Measurements from ENCODE around the gene PNCK.
"Not testable (repeated sequence)": the region's sequence is repeated elsewhere in the genome, so short reads cannot be mapped to it uniquely, and the experiment has no call there.

Gene PNCK

DNA sequence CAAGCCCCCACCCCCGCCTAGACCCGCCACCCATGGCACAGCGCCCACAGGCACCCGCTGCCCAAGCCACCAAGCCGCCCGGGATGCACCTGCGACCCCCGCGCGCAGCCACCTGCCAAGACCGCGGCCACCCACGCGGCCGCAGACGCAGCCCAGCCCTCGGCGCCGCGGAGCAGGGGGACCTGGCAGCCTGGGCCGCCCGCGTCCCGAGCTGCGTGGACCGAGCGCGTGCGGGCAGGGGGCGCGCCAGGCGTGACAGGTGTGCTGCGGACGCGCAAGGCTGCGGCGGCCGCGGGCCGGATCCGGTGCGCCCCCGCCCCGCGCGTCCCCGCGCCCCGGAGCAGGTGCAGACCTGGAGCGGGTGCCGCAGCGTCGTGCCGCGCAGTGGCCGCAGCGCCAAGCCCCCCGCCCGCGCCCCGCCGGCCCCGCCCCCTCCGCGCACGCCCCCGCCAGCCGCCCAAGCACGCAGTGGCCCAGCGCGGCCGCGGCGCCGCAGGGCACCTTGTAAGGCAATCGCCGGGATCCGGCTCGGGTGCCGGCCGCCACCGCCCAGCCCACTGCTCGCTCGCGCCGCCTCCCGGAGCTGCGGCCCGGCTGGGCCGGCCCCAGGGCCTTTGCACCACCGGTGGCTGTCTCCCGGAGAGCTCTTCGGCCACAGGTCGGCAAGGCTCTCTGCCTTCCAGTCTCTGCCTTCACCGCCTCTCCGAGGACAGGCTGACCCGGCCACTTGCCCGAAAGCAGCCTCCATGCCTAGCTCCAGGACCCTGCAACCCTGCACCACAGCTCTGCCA lies at the start of gene PNCK:
PNCK (minus strand) TSS at position 386 of the 791 bp plus-strand sequence. CDS start 737 bp downstream, outside the sequence.
- DNase-seq = no peak
- in situ Hi-C loops (cut with MboI; ENCODE audit: low pct_unique_long_range_greater_than_20kb, low sequenced_read_pairs) = loop anchor here (25.0 kb wide), 2 partner anchors 111 to 711 kb away; no protein-coding TSS in a partner anchor

DNA sequence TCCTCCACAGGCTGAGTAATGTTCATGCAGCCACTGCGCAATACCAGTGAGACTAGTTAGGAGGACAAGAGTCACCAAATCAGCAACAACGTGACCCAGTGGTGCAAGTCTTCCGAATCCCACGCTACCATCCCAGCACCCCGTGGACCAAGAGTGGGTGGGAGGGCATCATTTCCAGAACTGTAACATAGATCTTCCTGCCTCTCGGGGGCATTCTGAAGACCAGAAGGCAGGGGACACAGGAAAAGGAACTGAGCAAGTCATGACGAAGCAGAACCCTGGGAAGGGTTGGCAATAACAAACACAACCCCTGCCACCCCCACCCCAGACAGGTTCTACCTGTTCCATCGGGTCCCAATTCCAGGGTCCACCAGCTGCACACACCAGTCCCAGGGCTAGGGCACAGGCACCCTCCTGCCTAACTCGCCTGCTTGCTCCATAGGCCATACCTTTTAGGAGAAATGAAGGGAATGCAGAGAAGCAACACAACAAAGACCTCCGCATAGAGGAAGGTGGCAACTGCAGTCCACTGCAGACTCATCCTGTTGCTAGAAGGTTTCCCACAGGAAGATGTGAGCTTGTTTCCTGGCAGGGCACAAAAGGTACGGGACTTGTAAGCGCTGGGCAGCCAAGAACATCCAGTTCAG lies 49.2 kb upstream of the PNCK start:
- in situ Hi-C loops (cut with MboI; ENCODE audit: low pct_unique_long_range_greater_than_20kb, low sequenced_read_pairs) = no loop called here
- DNase-seq = peak; percentile 42

DNA sequence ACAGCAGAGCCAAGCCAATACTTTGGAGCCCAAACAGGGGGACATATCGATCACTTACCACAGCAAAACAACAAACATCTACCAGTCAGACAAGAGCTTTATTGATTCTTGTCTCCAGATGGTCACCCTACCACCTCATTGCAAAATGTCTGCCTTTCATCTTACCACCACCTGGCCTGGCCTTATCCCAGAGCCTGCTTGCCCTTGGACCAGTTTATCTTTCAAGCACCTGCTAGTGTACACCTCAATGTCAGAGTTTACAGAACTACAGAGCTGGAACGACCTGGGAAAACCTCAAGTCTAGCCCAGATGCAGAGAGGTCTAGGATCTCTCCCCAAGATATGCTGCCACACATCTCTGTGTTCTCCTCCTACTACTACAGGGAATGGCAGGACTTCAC lies 46.1 kb upstream of the PNCK start:
- no peak for DNase-seq
- in situ Hi-C loops (cut with MboI; ENCODE audit: low pct_unique_long_range_greater_than_20kb, low sequenced_read_pairs) = no loop called here

DNA sequence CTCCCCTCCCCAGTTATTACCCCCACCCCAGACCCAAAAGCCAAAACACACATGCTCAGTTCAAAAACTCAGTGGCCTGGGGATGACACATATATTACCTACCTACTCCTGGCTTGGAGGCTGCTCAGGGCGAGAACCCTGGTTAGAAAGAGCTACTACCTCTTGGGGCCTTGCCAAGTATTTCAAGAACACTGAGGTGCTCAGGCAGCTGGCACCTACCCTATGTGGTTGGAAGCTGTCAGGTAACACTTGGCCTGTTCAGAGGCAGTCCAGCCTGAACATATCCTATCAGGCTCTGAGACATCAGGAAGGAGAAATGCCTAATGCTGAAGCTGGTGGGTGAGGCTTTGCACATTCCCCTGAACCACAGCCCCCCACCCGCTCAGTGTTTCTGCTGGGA lies 45.6 kb upstream of the PNCK start:
- in situ Hi-C loops (cut with MboI; ENCODE audit: low pct_unique_long_range_greater_than_20kb, low sequenced_read_pairs) = no loop called here
- no peak for DNase-seq

DNA sequence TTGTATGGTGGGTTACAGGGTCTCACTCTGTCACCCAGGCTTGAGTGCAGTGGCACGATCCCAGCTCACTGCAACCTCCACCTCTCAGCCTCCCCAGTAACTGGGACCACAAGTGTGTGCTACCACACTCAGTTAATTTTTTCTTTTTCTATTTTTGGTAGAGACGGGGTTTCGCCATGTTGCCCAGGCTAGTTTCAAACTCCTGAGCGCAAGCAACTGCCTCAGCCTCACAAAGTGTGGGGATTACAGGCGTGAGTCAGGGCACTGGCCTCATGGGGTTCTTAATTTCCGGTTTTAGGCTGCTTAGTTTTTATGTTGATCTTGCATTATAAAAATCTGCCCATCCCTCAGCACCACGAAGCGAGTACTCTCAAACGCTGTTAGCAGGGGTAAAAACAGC lies 43.8 kb upstream of the PNCK start:
- DNase-seq = no peak
- in situ Hi-C loops (cut with MboI; ENCODE audit: low pct_unique_long_range_greater_than_20kb, low sequenced_read_pairs) = no loop called here

DNA sequence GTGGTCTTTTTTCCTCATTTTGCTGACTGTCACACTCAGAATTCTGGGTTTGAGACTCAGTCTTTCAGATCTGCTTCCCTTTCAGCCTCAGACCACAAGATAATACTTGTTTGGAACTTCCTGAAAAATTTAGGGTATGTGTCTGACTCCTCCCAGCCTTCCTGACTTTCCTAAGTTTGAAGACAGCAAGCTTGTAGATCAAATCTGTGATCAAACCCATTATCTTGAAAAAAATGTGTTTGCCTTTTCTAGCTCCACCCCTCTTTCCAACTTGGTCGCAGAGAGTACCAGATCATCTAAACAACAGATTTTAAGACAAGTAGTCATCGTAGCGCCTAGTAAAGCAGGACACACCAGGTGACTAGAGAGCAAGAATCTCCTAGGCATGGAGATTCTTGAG lies 40.6 kb upstream of the PNCK start:
- DNase-seq = peak; percentile 28
- in situ Hi-C loops (cut with MboI; ENCODE audit: low pct_unique_long_range_greater_than_20kb, low sequenced_read_pairs) = no loop called here

DNA sequence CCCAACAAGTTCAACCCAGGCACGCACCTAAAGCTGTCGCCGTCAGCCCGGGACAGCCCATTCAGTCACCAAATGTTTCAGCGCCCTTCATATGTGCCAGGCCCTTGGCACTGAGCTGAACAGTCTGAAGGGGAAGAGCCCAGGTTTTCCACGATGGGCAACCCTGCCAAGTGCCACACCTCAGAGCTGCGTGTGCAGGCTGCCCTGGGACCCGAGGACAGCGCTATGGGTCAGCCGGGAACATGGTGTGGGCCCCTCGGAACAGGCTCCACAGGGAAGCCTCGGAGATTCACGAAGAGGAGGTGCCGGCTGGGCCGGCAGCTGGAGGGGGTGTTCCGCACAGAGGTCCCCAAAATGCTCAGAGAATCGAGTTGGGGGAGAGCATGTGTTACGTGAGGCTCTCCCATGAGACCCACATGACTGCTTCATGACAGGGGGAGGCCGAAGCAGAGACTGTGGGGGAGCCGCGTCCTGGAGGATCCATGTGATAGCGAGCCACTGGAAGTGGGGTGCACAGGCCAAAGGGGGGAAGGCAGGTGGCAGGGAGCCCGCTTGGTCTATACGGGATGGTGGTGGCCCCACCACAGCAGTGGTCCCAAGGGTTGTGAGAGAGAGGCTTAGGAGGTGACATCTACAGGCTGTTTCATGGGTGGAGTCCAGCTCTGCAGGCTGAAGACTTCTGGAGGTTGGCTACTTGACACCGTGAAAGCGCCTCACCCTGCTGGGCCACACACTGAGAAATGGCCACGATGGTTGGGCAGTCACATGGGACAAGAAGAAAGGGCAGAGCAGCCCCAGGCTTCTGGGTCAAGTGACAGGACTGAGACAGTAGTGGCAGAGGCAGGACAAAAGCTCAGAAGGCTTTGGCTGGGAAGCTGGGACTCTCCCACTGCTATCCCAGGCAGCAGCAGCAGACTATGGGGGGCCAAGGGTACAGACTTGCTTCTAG lies 36.4 kb upstream of the PNCK start:
- DNase-seq = no peak
- in situ Hi-C loops (cut with MboI; ENCODE audit: low pct_unique_long_range_greater_than_20kb, low sequenced_read_pairs) = no loop called here

DNA sequence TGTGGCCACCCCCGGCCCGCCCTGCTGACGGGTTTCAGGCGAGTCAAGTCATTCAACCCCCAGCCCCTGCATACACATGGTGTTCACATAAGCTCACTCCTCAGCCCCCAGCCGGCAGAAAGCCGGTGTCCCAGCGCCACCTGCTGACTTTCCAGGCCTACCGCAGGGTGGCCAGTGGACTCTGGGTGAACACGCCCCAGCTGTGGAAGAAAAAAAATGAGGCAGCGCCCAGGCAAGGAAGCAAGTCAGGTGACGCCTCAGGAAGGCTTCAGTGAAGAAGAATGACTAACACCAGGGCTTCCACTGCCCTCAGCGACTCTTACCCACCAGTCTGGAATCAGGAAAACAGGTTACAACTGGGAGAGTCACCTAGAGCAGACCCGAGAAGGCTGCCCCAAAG lies 34.8 kb upstream of the PNCK start:
- in situ Hi-C loops (cut with MboI; ENCODE audit: low pct_unique_long_range_greater_than_20kb, low sequenced_read_pairs) = no loop called here
- DNase-seq = peak; percentile 91

DNA sequence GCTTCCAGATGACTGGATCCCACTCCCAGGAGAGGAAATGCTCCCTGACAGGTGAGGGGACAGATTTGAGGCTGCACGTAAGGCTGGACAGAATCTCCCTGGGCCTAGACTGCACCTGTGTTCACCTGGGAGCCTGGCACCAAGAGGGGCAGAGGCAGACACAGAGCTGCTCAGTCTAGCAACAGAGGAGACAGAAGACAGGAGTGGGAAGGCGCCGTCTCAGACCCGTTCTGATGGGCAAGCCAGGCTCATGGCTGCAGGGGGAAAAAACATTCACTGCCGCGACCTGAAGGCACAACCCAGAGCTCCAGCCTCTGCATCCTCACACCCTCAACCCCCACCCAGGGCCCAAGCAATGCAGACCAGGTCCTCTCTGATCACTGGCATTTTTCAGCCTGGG lies 33.8 kb upstream of the PNCK start:
- in situ Hi-C loops (cut with MboI; ENCODE audit: low pct_unique_long_range_greater_than_20kb, low sequenced_read_pairs) = no loop called here
- DNase-seq = no peak

DNA sequence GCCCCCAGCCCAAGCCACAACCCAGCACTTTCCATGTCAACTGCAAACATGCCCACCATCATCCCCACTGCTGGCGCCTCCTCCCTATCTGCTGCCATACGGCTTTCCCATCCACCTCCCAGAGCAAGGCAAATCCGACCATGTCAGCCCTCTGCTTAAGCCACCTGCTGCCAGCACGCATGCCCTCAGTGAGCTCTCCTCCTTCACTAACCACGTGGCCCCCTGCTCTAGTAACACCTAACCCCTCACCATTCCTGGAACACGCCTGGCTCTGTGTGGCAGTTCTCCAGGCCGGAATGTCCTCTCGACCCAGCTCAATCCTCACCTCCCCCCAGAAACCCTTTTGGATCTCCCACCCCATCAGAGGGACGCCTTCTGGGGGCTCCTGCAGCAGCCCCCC lies 33.2 kb upstream of the PNCK start:
- in situ Hi-C loops (cut with MboI; ENCODE audit: low pct_unique_long_range_greater_than_20kb, low sequenced_read_pairs) = no loop called here
- DNase-seq = no peak

DNA sequence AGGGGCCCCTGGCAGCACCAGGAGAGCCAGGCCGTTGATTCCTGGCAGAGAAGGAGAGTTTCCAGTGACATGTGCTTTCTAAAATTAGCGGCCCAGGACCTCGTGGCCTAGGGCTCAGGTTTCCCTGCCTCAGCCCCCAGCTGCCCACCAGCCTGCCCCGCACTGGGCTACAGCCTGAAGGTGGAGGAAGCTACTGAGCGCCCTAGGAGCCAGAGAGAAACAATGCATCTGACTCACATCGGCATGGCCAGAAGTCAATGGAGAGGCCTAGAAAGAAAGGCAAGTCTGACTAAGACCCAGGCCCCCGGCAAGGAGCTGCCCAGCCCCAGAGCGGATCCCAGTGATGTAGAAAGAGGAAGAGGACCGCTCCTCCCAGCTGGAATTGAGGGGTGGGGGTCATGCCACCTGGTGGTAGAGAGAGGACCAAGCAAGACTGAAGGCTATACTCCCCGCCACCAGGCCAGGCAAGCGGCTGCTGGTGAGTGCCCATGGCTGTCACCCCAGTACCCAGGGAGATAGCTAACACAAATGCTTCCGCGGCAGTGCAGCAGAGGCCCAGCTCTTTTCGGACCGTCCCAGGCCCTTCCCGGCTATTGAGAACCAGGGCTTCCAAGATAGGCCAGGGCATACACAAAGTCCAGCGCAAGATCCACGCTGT lies 31.9 kb upstream of the PNCK start:
- DNase-seq; in situ Hi-C loops (cut with MboI; ENCODE audit: low pct_unique_long_range_greater_than_20kb, low sequenced_read_pairs): not testable (repeated sequence)

DNA sequence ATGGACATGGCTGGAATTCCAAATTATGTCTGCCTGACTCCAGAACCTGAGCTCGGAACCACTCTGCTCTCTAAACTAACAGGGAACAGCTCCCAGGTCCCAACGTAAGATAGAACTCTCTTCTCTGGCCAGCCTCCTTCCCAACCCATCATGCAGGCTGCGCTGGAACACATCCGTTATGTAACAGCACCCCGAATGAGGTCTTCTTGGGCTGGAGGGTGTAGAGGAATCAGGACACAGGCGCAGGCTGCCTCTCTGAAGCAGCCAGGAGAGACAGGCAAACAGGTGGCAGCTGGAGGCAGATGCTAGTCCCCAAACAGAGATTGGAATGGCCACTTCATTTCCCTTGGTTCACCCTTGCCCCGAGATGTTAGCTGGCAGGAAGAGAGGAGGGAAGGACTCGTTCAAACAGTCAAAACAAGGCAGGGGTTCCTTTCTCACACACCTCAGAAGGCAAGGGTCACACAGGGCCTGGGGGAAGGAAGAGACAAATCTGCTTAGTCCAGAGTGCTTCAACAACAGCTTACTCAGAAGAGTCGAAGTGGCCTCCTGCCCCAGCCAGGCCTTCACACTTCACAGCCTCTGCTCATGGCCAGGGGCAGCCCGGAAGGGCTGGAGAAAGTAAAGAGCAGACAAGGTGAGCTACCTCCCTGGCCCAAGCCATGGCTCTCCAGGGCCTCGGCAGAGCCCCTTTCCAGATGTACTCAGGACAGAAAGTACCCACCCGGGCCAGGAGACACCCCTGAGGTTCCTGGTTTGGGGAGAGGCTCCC lies 31.2 kb upstream of the PNCK start:
- in situ Hi-C loops (cut with MboI; ENCODE audit: low pct_unique_long_range_greater_than_20kb, low sequenced_read_pairs) = not testable (repeated sequence)

DNA sequence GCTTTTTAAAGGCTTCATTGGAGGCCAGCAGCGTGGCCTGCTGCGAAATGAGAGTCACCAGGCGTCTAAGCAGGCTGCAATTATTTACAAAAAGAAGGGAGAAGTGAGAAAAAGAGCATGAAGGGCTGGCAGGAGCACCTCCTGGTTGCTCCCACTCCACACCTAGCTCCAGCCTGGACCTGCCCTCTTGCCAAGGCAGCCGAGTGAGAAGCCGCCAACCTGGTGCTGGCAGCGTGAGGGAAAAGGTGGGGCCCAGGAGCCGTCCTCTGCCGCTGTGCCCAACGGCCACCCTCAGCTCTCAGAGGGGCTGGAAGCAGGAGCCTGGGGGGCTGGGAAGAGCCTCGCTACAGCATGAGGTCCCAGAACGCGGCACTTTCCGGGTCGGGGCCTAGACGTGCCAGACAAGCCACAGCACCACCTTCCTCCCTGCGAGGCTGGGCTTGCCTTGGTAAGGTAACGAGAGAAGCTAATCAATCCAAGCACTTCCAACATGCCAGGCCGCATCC lies 30.5 kb upstream of the PNCK start:
- DNase-seq = no peak
- in situ Hi-C loops (cut with MboI; ENCODE audit: low pct_unique_long_range_greater_than_20kb, low sequenced_read_pairs) = no loop called here

More for the DNA sequence above, 31.2 kb upstream of the PNCK start:
- DNase-seq = not testable (repeated sequence)

DNA sequence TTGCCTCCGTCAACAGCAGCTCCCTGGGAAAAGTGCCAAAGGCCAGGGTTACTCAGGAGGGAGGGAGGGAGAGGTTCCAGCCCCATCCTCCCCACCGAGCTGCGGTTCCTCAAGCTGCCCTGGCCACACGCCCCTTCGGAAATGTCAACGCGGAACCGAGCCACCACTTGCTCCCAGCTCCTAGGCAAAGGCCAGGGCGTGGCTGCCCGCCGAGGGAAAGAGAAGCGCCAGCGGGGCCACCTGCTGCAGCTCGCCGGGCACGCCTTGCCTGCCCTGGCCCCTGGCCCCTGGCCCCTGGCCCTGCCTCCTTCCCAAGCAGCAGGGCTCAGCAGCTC lies 29.4 kb upstream of the PNCK start:
- DNase-seq = no peak
- in situ Hi-C loops (cut with MboI; ENCODE audit: low pct_unique_long_range_greater_than_20kb, low sequenced_read_pairs) = no loop called here

DNA sequence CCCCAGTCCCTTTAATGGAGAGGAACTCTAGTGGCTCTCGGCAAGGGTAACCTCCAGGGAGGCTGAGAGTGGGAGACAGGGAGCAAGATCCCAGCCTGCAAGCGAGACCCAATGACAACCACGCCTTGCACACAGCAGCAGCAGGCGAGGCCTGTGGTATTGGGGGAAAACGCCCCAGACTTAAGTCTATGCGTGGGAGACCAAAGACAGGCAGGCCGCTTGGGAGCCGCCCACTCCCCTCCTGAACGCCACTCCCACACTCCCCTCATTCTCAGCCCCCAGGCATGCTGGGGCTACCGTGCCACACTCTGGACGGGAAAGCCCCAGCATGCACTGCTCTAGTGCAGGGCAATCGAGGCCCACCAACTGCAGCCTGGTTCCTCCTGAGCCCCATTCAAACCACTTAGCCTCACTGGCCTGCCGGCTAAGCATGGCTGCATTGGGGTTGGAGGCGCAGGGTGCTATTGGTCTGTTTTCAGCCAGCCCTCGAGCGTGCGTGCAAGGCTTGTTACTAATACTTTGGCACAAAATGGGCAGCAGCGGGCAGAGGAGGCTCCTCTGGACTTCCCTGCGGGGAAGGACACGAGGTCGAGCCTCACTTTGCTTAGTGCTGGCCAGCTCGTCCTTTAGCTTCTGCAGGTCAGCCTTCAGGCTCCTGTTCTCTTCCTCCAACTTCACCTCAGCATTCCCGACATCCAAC lies 28.9 kb upstream of the PNCK start:
- no peak for DNase-seq
- in situ Hi-C loops (cut with MboI; ENCODE audit: low pct_unique_long_range_greater_than_20kb, low sequenced_read_pairs) = no loop called here

DNA sequence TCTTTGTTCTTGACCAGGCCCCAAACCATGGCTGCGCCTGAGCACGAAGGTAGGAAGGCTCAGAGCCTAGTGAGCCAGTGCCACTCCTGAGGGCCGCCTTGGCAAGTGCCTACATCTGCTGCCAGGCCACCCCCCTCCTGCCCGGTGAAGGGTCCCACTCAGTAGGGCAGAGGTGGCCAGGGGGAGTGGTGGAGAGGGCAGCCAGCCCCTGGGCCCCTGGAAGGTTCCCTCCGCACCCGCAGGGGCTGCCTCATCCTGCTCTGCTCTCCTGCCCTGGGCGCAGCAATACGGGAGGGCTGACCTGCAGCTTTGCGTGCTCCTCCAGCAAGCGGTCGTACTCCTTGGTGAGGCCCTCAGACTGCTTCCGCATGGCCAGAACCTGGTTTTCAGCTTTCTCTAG lies 28.1 kb upstream of the PNCK start:
- DNase-seq = no peak
- in situ Hi-C loops (cut with MboI; ENCODE audit: low pct_unique_long_range_greater_than_20kb, low sequenced_read_pairs) = no loop called here

DNA sequence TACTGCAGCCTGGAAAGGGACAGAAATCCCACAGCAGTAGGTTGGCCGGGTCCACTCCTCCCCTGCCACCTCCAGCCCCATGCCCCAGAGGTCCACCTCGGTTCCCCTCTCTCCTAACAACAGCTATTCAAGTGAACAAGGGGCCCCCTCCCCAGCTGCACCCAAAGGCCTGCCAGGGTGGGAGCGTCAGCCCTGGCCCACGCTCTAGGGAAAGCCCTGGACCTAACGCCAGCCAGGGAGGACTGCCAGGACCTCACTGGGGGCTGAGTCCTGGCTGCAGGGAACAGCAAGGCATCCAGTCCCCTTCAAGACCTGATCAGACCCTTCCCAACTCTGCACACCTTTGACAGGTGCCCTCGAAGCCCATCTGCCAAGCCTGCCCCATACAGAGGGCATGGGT lies 27.4 kb upstream of the PNCK start:
- no peak for DNase-seq
- in situ Hi-C loops (cut with MboI; ENCODE audit: low pct_unique_long_range_greater_than_20kb, low sequenced_read_pairs) = no loop called here

DNA sequence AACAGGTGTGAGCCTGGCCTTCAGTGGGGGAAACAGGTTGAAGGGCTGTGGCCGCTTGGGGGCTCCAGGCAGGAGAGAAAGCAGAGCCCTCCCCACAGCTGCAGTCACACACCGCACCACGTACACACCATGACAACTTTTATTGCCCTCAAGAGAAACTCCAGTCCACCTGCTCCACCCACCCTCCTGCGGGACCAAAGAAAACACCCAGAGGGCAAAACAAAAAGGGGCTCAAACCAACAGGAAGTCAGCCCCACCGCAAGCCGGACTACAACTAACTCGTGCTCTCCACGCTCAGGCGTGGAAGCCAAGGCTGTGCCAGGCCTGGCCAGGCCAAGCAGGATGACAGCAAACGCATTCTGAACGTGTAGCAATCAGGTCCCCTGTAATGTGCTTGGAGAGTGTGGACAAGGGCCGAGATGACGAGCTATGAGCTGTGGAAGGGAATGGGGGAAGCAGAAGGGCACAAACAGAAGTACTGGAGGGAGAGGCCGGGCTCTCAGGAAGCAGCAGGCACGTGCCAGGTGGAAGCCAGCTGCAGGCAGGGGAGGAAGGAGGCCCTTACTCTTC lies 26.8 kb upstream of the PNCK start:
- DNase-seq = no peak
- in situ Hi-C loops (cut with MboI; ENCODE audit: low pct_unique_long_range_greater_than_20kb, low sequenced_read_pairs) = no loop called here

All from KBM-7 (cell line).